Left lung (tissue), 10 donors: Measurements from ENCODE around the gene CALR. TPM values are rescaled to one million over a fixed set of nuclear protein-coding genes. Genes with fewer than 3 reads are reported as not detected.

Experiments
- ATAC-seq: fragments of 200-7000 bp; cut with Tn5 transposase; one replicate; pipeline ENCODE4 v1.9.1; 2020; ENCODE audit warnings: moderate library complexity
- DNase-seq, 4 donors: peaks; one replicate each; pipeline ENCODE4 v3.0.0-alpha.2; 2013 to 2020
- H3K27ac ChIP-seq, 2 donors: fragments of 200-600 bp; sonication (generic) in 1 of 2; one replicate each; pipeline versions ENCODE4 v1.5.0 to v1.8.0; 2020 to 2021
- H3K27me3 ChIP-seq, 2 donors: fragments of 200-600 bp; sonication (generic) in 1 of 2; one replicate each; pipeline versions ENCODE4 v1.5.0 to v1.8.0; 2020 to 2021
- H3K36me3 ChIP-seq, 2 donors: fragments of 200-600 bp; sonication (generic) in 1 of 2; one replicate each; pipeline versions ENCODE4 v1.5.0 to v1.8.0; 2020 to 2021
- H3K4me1 ChIP-seq, 2 donors: fragments of 200-600 bp; one replicate each; pipeline ENCODE4 v1.8.0; 2021
- H3K4me3 ChIP-seq, 2 donors: fragments of 200-600 bp; sonication (generic) in 1 of 2; one replicate each; pipeline versions ENCODE4 v1.5.0 to v1.8.0; 2020 to 2021; ENCODE audit warnings: mild to moderate bottlenecking in 1 of 2
- H3K9me3 ChIP-seq, 2 donors: fragments of 200-600 bp; sonication (generic) in 1 of 2; one replicate each; pipeline versions ENCODE4 v1.5.0 to v1.8.0; 2020 to 2021
- intact Hi-C, 2 donors: fragments of 100-400 bp; cut with DNase I; formaldehyde crosslinking; loops; one replicate each; pipeline versions ENCODE4 v1.11.2 to v1.14.2; 2022
- polyA plus RNA-seq, 6 donors: library from polyadenylated mRNA; unstranded; fragments of 120-200 nt; gene quantifications; one replicate each; pipeline ENCODE4 v1.2.1, GENCODE V29; 2013; ENCODE audit not compliant: insufficient read length in 6 of 6
- total RNA-seq, 2 donors: library from RNA; stranded (reverse); fragmentation: NEBNext Ultra II Directional; extraction: Animal tissue kit (Norgen Biotek cat#: 25700); gene quantifications; one replicate each; pipeline ENCODE4 v1.2.1, GENCODE V29; 2021
- TF ChIP-seq, protein P1 (sequence below), 2 donors: fragments of 200-600 bp; sonication (generic) in 1 of 2; IDR thresholded peaks; one replicate each; pipeline versions ENCODE4 v1.5.0 to v1.8.0; 2021; ENCODE audit warnings: antibody characterized with exemption in 2 of 2
- donor health status: DM: no; HTN: yes; CAD: no.
- donor health status: DM: no; HTN: no; CAD: no.

The CALR gene
- total and polyA plus RNA-seq, 8 donors: 654 to 1,778 (median 814) TPM

DNA sequence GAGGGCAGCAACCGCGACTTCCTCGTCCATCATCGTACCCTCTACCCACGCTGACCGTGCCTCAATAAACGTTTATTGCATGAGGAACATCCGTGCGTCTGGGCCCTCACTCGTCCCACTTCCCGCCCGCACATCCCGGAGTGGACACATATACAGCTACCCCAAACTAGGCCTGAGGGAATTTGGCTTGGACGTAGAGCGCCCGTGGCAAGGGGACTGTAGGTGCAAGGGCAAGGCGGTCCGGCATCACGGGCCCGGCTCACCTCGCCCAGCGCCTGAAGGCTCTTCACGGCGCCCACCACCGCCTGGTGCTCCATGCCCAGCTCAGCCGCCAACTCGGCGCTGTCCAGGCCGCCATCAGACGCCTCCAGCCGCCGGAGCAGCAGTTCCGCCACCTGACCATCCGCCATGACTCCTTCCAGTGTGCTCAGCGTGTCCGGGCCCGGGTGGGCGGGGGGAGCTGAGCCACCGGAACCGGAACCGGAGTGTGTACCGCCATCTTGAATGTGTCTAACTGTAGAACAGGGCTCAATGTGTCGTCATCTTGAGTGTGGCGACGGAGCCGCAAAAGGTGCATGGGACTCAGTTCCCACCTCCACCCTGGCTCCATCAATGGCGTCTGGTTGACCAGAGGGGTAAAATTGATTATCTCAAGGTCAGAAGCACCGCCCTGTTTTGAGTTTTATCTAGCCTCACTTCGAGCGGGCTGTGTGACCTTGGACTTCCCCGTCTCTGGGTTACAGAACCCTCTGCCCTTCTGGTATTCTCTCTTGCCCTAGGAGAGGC, 4.9 kb upstream of the CALR start, which contains the start of gene FARSA:
FARSA (minus strand) TSS at position 425 of the 786 bp plus-strand sequence; CDS start at position 410, 15 bp downstream.
- intact Hi-C loops: no loop called here
- H3K27ac ChIP-seq: peak within 1 kb of the TSS; percentile 65 to 83
- DNase-seq: peak; percentile 85 to 96 (median 94)

DNA sequence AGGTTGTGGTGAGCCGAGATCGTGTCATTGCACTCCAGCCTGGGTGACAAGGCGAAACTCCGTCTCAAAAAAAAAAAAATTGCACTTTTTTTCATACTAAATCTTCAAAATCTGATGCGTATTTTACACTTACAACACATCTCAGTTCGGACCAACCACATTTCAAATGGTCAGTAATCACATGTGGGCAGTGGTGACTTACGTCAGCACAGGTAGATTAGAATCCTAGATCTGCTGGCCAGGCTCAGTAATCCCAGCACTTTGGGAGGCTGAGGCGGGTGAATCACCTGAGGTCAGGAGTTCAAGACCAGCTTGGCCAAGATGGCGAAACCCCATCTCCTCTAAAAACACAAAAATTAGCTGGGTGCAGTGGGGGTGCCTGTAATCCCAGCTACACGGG, 3.3 kb upstream of the CALR start:
- Histone ChIP-seq H3K27ac (no peak overlapping the region), H3K4me3 (no peak overlapping the region), H3K36me3 (peaks cover under 1 to 18% of the 10 kb centered on the region in 2 donors), H3K9me3 (no peaks in the 10 kb centered on the region), H3K27me3 (no peaks in the 10 kb centered on the region), H3K4me1 (peaks cover 19 to 52% of the 10 kb centered on the region in 2 donors)
- ATAC-seq (no peak), DNase-seq (no peak)
- TF ChIP-seq, protein P1, sequence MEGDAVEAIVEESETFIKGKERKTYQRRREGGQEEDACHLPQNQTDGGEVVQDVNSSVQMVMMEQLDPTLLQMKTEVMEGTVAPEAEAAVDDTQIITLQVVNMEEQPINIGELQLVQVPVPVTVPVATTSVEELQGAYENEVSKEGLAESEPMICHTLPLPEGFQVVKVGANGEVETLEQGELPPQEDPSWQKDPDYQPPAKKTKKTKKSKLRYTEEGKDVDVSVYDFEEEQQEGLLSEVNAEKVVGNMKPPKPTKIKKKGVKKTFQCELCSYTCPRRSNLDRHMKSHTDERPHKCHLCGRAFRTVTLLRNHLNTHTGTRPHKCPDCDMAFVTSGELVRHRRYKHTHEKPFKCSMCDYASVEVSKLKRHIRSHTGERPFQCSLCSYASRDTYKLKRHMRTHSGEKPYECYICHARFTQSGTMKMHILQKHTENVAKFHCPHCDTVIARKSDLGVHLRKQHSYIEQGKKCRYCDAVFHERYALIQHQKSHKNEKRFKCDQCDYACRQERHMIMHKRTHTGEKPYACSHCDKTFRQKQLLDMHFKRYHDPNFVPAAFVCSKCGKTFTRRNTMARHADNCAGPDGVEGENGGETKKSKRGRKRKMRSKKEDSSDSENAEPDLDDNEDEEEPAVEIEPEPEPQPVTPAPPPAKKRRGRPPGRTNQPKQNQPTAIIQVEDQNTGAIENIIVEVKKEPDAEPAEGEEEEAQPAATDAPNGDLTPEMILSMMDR (IDR thresholded peaks at IDR 0.05): no peak
- intact Hi-C loops: no loop called here

More for the DNA sequence above, 4.9 kb upstream of the CALR start, which contains the start of gene FARSA:
- H3K4me3 ChIP-seq: peak within 1 kb of the TSS; percentile 64 to 92
- no peaks in the 10 kb centered on the region for H3K9me3 ChIP-seq
- H3K4me1 ChIP-seq: peaks cover 14 to 43% of the 10 kb centered on the region in 2 donors
- peaks cover 0 to 24% of the 10 kb centered on the region in 2 donors for H3K36me3 ChIP-seq
- peak; percentile 84 for ATAC-seq
- no peaks in the 10 kb centered on the region for H3K27me3 ChIP-seq
- TF ChIP-seq, protein P1 (IDR thresholded peaks at IDR 0.05): no peak

DNA sequence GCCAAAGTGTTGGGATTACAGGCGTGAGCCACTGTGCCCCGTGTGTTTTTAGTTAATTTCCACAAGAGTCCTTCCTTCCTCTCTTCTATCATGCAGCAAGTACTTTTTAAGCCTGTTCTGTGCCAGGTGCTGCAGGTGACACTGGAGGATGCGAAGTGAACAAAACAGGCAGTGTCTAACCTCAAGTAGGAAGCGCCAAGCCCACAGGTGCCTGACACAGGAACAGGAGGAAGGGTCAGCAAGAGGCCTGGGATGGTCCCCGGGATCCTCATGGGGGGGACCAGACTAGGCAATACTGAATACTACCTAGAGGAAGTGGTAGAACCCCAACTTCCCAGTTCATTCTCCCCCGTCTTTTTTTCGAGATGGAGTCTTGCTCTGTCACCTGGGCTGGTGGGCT, 1.8 kb upstream of the CALR start:
- ATAC-seq: no peak
- DNase-seq: no peak
- Histone ChIP-seq H3K4me1 (peaks cover 32 to 61% of the 10 kb centered on the region in 2 donors), H3K36me3 (peaks cover 4 to 25% of the 10 kb centered on the region in 2 donors), H3K27ac (no peak overlapping the region), H3K9me3 (no peaks in the 10 kb centered on the region), H3K27me3 (no peaks in the 10 kb centered on the region), H3K4me3 (no peak overlapping the region)
- intact Hi-C loops: no loop called here
- TF ChIP-seq, protein P1 (IDR thresholded peaks at IDR 0.05): no peak

DNA sequence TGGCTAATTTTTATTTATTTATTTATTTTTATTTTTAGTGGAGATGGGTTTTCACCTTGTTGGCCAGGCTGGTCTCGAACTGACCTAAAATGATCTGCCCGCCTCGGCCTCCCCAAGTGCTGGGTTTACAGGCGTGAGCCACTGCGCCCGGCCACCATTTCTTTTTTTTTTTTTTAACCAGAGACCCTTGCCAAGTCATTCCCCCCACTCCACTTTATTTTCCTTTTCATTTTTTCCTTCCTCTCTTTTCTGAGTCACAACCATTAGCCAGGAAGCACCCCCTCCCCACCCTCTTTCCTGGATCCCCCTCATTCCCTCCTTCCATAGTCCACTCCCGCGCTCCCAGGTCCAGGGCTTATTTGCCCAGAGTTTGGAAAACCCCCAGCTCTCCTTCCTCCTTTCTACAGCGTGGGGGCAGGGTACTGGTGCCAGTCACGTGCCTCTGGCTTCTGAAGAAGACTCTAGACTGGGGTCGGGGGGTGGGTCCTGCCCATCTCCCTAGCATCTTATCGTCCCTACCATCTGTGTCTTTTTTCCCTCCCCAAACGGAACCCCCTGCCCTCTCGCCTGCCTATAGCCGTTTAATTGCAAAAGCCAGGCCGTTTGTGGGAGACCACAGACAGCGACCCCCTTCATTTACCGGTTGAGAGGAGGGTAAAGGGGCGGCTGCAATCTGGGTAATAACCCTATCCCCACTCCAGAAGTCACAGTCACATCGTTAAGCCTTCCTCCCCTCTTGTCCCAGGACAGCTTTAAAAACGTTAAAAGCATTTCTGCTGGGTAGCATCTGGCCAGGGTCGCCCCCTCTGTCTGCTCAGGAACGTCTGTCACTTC, 1.1 kb upstream of the CALR start:
- H3K27me3 ChIP-seq: no peaks in the 10 kb centered on the region
- H3K4me1 ChIP-seq: peaks cover 34 to 61% of the 10 kb centered on the region in 2 donors
- peak overlapping the region; percentile 76 to 93 for H3K27ac ChIP-seq
- DNase-seq (peak in 1 of 4 donors; percentile 73), ATAC-seq (no peak)
- H3K9me3 ChIP-seq: no peaks in the 10 kb centered on the region
- intact Hi-C loops: no loop called here
- H3K36me3 ChIP-seq: peaks cover 4 to 32% of the 10 kb centered on the region in 2 donors
- TF ChIP-seq, protein P1 (IDR thresholded peaks at IDR 0.05): no peak
- H3K4me3 ChIP-seq: peak overlapping the region; percentile 89 to 100
